Loucy (cell line): Measurements from ENCODE around the gene MTCP1.

ENCODE experiments used
- H2AFZ ChIP-seq: fragments of 200-600 bp; sonication (generic); 2 replicates; pipeline ENCODE4 v1.6.0; 2016; ENCODE audit warnings: antibody characterized with exemption, mild to moderate bottlenecking, low read length, moderate library complexity
- H3F3A ChIP-seq: fragments of 200-600 bp; 2 replicates; pipeline ENCODE4 v1.6.0; 2016; ENCODE audit warnings: antibody characterized with exemption, low read depth, mild to moderate bottlenecking
- H3K27me3 ChIP-seq: fragments of 200-600 bp; sonication (generic); 2 replicates; pipeline ENCODE4 v1.6.1; 2014; ENCODE audit warnings: low read length, mild to moderate bottlenecking; ENCODE audit not compliant: insufficient read depth, poor library complexity, severe bottlenecking
- H3K36me3 ChIP-seq: fragments of 200-600 bp; sonication (generic); 2 replicates; pipeline ENCODE4 v1.6.1; 2016; ENCODE audit warnings: low read length; ENCODE audit not compliant: insufficient read depth
- H3K4me1 ChIP-seq: fragments of 200-600 bp; sonication (generic); 2 replicates; pipeline ENCODE4 v1.5.1; 2014; ENCODE audit warnings: low read length, mild to moderate bottlenecking; ENCODE audit not compliant: insufficient read depth, poor library complexity, severe bottlenecking
- H3K4me2 ChIP-seq: fragments of 200-600 bp; sonication (generic); 2 replicates; pipeline ENCODE4 v1.6.0; 2014; ENCODE audit warnings: antibody characterized with exemption, low read length, low read depth, mild to moderate bottlenecking; ENCODE audit not compliant: poor library complexity, severe bottlenecking
- H3K4me3 ChIP-seq: fragments of 200-600 bp; sonication (generic); 2 replicates; pipeline ENCODE4 v1.5.1; 2014; ENCODE audit warnings: low read length, mild to moderate bottlenecking, mixed read lengths; ENCODE audit not compliant: poor library complexity, severe bottlenecking
- H3K79me2 ChIP-seq: fragments of 200-600 bp; sonication (generic); 2 replicates; pipeline ENCODE4 v1.6.1; 2014; ENCODE audit warnings: low read length; ENCODE audit not compliant: insufficient read depth
- H3K9ac ChIP-seq: fragments of 200-600 bp; sonication (generic); 2 replicates; pipeline ENCODE4 v1.6.0; 2014; ENCODE audit warnings: mild to moderate bottlenecking, low read depth, low read length, moderate library complexity; ENCODE audit not compliant: poor library complexity, severe bottlenecking
- H3K9me2 ChIP-seq: fragments of 200-600 bp; sonication (generic); replicated peaks from 2 replicates; pipeline ENCODE4 v1.6.1; 2016; ENCODE audit warnings: low read depth, low read length, mixed read lengths
- H3K9me3 ChIP-seq: fragments of 200-600 bp; sonication (generic); 2 replicates; pipeline ENCODE4 v1.6.1; 2014; ENCODE audit warnings: mild to moderate bottlenecking, antibody characterized with exemption, low read length, low read depth; ENCODE audit not compliant: insufficient read depth
- H4K20me1 ChIP-seq: fragments of 200-600 bp; sonication (generic); 2 replicates; pipeline ENCODE4 v1.6.0; 2014; ENCODE audit warnings: antibody characterized with exemption, low read length, mild to moderate bottlenecking; ENCODE audit not compliant: insufficient read depth, poor library complexity, severe bottlenecking
- CTCF ChIP-seq: fragments of 200-600 bp; sonication (generic); conservative IDR thresholded peaks from 2 replicates; pipeline ENCODE4 v1.5.1; 2014; ENCODE audit warnings: mild to moderate bottlenecking, antibody characterized with exemption, low read length
- EZH2phosphoT487 ChIP-seq: fragments of 200-600 bp; IDR thresholded peaks from 2 replicates; pipeline ENCODE4 v1.6.1; 2018; ENCODE audit warnings: antibody characterized with exemption, mild to moderate bottlenecking, moderate library complexity, borderline replicate concordance

Gene MTCP1

GRCh38 chrX:155046129-155046810 is 24.7 kb downstream of the MTCP1 start:
- Histone ChIP-seq H4K20me1 (no peaks in the 10 kb centered on the region), H3K9me2 (no peaks in the 10 kb centered on the region), H3K4me1 (peaks cover 6% of the 10 kb centered on the region), H3F3A (no peaks in the 10 kb centered on the region), H3K27me3 (no peaks in the 10 kb centered on the region), H3K4me3 (no peak overlapping the region), H3K9me3 (no peaks in the 10 kb centered on the region), H3K36me3 (peaks cover 17% of the 10 kb centered on the region; the same call in 1 of the 2 replicates), H3K79me2 (peaks cover 13% of the 10 kb centered on the region; the same call in 1 of the 2 replicates), H3K4me2 (no peak overlapping the region), H2AFZ (no peak overlapping the region), H3K9ac (no peak overlapping the region)
- TF ChIP-seq EZH2phosphoT487, result no peak
- TF ChIP-seq CTCF, result no peak

- H3K79me2 ChIP-seq, result peaks cover 22% of the 10 kb centered on the region; the same call in 1 of the 2 replicates
- no peaks in the 10 kb centered on the region for H4K20me1 ChIP-seq
These were observed 35.2 kb downstream of the MTCP1 start for GRCh38 chrX:155035688-155036087.

GRCh38 chrX:155031657-155032056 is 39.3 kb downstream of the MTCP1 start:
- Histone ChIP-seq H3K36me3 (peaks cover 14% of the 10 kb centered on the region; the same call in 1 of the 2 replicates), H3F3A (peaks cover 8% of the 10 kb centered on the region), H3K4me2 (no peak overlapping the region), H3K9me3 (0 out of 2 replicates have a peak, but pooled peaks cover 5% of the 10 kb centered on the region), H4K20me1 (no peaks in the 10 kb centered on the region), H3K4me3 (no peak overlapping the region), H3K79me2 (peaks cover 43% of the 10 kb centered on the region), H3K9me2 (no peaks in the 10 kb centered on the region), H3K27me3 (no peaks in the 10 kb centered on the region), H3K9ac (no peak overlapping the region), H3K4me1 (peaks cover 11% of the 10 kb centered on the region), H2AFZ (no peak overlapping the region)
- TF ChIP-seq EZH2phosphoT487, result no peak
- no peak for TF ChIP-seq CTCF

More at GRCh38 chrX:155035688-155036087, 35.2 kb downstream of the MTCP1 start:
- Histone ChIP-seq H3K4me2 (no peak overlapping the region), H3F3A (no peaks in the 10 kb centered on the region), H3K9me2 (no peaks in the 10 kb centered on the region), H3K4me1 (no peaks in the 10 kb centered on the region), H3K9ac (no peak overlapping the region), H2AFZ (no peak overlapping the region), H3K36me3 (peaks cover 14% of the 10 kb centered on the region; the same call in 1 of the 2 replicates), H3K27me3 (no peaks in the 10 kb centered on the region), H3K4me3 (no peak overlapping the region), H3K9me3 (0 out of 2 replicates have a peak, but pooled peaks cover 5% of the 10 kb centered on the region)
- TF ChIP-seq CTCF (no peak), EZH2phosphoT487 (no peak)
